NOMO-1 treated with dmso at 0.1 percent for 144 hours (cell line): ENCODE results near the gene AHCYL2.
"Not testable (repeated sequence)": the region's sequence is repeated elsewhere in the genome, so short reads cannot be mapped to it uniquely, and the experiment has no call there.

Experiments
- DNase-seq: peaks from one replicate; lab custom pipeline; 2025; ENCODE audit not compliant: unreplicated experiment; lab: John Stamatoyannopoulos, UW

Gene AHCYL2

DNA sequence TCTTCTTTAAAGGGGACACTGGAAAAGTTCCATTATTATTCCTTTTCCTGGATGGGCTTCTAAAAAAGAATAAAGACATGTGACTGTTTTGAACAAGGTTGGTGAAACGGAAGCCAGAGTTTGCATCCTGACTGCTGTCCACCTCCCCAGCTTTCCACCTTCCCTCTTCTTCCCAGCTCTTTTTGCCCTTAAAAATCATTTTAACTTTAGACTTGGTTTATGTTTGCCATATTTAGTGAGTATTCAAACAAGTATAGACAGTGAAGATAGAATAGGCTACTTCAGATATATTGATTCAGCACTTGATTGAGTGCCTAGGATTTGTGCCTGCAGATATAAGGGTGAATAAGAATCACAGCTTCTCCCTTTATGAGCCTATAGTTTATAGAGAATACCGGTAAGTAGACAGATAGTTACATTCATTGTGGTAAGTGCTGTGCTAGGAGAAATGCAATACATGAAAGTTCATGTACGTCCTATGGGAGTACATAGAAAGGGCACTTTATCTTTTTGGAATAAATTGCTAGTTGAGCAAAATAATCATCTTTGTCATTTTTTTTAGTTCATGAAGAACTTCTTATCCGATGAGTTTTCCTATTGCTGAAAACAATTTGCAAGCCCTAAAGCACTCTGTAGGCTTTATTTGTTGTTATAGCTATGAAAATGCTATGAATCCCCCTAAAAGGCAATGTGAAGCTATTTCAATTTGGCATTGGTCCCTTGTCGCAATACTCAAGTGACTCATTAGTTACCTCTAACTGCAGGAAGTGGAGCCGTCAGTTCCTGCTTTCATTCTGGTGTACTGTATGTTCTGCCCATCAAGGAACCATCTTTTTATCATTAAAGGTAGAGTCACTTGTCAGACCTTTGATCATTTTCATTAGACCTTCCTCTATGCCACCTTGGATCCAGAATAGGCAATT lies 152.2 kb downstream of the AHCYL2 start:
- no peak for DNase-seq

DNA sequence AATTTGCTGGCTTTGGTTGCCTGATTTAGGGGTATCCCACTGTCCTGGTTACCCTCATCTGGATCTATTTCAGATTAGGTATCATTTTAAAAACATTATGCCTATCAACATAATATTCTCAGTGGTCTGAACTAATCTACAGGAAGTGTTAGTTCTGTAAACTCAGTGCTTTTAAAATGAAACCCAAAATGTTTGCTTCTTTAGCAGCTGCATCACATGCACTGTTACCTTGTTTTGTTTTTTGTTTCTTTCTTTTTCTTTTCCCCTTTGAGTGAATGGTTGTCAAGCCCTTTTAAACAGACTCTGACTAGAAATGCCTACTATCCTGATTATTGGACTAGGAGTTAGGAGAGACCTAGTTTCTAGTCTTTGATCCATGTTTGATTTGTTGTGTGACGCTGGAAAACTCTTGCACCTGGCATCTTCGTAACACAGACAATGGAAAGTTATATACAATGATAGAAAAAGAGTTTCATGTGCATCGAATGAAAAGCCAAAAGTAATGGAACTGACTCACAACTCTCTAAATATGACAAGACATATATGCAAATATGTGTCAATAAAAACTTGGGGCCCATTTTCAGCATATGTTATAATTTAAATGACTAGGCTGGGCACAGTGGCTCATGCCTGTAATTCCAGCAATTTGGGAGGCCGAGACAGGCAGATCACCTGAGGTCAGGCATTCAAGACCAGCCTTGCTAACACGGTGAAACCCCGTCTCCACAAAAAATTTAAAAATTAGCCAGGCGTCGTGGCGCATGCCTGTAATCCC lies 157.1 kb downstream of the AHCYL2 start:
- no peak for DNase-seq

DNA sequence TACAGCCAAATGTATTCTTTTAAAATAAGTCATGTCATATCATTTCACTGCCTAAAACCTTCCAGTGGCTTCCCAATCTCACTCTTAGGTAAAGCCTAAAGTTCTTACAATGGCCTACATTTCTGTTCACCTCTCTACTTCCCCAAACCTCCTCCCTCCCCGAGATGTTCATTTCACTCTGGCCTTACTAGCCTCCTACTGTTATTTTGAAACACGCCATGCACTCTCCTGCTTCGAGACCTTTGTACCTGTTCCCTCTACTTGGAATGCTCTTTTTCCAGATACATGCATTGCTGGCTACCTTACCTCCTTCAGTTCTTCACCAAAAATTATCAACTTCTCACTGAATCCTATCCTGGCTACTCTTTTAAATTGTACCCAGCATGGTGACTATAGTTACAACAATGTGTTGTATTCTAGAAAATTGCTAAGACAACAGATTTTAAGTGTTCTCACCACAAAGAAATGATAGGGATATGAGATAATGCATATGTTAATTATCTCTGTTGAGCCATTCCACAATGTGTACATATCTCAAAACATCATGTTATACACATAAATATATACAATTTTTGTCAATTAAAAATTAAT lies 158.8 kb downstream of the AHCYL2 start:
- DNase-seq = no peak

DNA sequence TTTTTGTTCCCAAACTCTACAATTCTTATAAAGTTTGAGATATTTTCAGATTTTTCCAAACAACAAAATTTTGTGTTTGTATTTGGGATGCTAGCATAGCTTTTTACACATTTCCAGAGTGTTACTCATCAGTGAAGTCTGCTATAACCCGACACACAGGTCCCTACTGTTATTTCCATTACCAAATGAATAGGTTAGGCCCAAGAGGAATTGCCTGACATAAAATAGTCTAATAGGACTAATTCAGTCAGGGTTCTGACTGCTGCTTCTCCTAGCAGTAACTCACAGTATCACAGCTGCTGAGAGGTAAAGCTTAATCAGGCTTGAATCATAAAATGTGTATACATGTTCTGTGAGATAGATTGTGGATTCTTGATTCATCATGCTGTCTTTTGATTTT lies 160.3 kb downstream of the AHCYL2 start:
- DNase-seq = no peak

DNA sequence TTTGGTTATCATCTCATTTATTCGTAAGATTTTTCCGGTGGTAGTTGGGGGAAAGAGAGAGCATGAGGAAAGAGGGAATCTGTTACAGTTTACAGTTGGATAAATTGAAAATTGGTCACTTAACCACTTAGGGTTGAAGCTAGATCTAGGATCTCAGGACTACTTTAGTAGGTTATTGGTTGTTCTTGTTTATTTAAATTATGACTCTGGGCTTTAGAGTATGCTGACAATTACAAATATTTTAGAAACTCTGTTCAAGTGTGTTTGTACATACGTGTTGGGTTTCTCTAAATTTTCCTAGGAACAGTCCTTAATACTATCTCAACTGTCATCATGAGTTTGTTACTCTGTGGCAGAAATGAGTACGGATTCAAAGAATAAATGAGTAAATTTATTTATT lies 160.8 kb downstream of the AHCYL2 start:
- no peak for DNase-seq

DNA sequence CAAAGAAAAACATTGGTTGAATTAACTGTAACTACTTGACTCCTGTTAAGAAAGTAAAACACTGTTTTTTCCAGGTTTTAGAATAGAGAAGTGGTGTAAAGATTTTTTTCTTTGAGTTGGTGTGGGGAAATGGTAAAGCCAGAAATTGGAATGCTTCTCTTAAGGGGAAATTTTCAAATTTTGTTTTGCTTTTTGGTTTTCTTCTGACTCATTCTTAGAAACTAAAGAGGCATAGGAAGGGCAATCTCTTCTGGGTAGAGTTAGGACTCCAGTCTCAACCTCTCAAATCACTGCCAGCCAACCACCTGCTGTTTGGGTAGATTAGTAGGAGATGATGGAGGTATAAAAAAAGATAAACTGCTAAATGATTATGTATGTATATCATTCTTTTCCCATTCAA lies 161.7 kb downstream of the AHCYL2 start:
- DNase-seq = no peak

DNA sequence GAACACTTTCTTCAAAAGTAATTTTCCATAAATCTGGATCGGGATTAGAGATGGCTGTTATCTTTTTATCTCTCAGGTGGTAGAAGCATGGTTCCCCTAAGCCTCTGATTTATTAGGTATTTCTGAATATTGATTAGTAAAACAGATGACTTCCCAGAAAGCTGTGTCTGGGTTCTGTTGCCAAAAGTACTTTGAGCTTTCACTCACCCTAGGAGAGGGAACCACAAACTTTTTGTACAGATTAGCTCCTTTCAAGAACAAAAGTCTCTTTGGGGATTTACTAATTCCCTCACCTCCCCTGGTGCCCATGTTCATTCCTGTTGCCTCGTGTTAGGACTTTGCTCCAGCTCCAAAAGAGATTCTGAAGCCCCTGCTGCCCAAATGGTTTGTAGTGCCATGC lies 162.7 kb downstream of the AHCYL2 start:
- no peak for DNase-seq

DNA sequence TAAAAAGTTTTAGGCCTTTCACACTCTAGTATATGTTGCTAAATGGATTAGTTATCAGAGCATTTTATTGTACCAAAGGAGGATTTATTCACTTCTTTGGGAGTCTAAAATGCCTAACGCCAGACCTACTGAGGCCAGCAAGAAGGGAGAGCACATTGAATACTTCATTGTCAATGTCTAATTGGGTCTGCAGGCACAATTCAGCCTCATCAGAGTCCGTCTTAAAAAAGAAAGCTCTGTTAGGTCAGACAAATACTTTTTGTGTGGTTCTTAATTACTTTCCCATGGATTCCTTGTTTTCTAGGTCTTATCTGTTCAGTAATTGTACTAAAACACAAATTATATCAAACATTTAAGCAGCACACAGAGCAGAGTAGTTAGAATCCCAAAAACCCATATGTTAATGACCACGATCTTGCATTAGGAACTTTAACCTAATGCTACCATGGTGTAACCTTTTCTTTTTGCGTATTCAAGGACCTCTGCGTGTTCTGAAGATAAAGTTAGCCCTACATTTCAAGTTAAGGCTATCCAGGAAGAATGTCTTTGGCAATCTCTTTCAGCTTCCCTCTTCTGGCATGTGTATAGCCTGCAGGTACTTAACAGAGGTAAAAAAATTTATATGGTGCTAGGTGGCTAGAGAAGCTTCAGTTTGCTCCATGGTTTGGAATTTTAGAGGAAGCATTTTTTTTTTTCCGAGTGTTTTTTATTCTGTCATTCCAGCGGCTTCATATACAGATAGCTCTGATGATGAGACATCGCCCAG lies 163.7 kb downstream of the AHCYL2 start:
- DNase-seq = no peak

DNA sequence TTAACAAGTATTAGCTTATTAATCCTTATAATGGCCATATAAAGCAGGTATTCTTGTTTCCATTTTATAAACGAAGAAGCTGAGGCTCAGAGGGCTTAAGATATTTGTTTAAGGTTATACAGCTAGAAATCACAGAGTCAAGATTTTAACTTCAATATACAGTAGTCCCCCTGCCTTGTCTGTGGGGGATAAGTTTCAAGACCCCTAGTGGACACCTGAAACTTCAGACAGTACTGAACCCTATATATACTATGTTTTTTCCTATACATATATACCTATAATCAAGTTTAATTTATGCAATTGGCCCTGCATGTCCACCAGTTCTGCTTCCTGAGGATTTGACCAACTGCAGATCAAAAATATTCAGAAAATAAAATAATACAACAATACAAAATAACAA lies 165.0 kb downstream of the AHCYL2 start:
- no peak for DNase-seq

DNA sequence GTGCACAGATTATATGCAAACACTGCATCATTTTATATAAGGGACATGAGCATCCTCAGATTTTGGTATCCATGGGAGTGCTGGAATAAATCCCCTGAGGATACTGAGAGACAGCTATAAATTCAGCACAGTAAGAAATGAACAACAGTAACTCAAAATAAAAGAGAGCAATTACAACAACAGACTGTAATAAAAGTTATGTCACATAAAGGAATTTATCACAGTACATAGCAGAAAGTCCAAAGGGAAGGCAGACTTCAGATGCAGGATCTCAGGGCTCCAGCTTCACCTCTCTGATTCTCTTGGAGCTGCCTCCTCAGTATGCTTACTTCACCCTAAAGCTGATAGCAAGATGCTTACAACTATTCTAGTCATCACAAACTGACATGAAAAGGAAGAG lies 165.5 kb downstream of the AHCYL2 start:
- DNase-seq = no peak

DNA sequence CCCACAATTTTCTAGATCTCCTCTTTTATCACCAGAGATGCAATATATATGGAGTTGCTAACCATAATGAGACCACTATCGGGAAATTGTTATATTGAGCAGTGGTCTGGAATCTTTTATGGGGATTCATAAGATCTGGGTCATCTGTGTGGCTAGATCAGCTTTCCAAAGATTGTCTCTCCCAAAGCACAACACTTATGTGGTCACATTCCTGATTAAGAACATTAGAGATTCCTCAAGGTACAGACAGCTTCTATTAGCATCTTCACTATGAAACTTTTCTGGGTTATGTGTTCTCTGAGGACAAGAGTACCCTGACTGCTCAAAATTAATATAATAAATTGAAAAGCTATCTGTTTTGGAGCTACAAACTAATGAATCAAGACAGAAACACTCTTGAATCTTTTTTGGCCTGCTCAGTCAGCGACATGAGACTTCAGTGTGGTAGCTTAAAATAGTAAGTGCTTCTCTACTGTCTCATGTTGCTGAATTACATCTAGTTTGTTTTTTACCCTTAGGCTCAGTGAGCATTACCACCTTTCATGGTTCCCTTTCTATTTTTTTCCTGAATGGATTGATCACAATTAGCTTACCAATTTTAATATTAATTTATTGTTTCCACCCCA lies 166.8 kb downstream of the AHCYL2 start:
- no peak for DNase-seq

DNA sequence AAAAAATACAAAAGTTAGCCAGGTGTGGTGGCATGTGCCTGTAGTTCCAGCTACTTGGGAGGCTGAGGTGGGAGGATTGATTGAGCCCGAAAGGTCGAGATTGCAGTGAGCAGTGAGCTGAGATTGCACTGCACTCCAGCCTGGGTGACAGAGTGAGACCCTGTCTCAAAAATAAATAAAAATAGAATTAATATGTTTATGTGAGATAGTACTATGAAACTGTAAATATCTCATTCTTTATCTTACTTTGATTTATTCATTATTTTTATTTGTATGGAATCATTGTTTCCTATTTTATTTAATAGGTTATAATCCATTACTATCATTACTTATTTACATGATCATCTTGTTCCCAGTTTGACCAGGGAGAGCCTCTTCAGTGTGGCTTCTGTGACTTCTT lies 168.4 kb downstream of the AHCYL2 start:
- no peak for DNase-seq

DNA sequence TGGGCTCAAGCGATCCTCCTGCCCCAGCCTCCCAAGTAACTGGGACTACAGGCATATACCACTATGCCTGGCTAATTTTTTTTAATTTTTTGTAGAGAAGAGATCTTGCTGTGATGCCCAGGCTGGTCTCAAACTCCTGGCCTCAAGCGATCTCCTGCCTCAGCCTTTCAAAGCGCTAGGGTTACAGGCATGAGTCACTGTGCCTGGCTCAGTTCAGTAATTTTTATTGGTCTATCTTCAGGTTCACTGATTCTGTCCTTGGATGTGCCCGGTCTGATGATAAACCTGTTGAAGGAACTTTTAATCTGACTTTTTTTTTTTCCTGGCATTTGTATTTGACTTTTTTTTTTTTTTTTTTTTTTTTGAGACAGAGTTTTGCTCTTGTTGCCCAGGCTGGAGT lies 169.3 kb downstream of the AHCYL2 start:
- no peak for DNase-seq

DNA sequence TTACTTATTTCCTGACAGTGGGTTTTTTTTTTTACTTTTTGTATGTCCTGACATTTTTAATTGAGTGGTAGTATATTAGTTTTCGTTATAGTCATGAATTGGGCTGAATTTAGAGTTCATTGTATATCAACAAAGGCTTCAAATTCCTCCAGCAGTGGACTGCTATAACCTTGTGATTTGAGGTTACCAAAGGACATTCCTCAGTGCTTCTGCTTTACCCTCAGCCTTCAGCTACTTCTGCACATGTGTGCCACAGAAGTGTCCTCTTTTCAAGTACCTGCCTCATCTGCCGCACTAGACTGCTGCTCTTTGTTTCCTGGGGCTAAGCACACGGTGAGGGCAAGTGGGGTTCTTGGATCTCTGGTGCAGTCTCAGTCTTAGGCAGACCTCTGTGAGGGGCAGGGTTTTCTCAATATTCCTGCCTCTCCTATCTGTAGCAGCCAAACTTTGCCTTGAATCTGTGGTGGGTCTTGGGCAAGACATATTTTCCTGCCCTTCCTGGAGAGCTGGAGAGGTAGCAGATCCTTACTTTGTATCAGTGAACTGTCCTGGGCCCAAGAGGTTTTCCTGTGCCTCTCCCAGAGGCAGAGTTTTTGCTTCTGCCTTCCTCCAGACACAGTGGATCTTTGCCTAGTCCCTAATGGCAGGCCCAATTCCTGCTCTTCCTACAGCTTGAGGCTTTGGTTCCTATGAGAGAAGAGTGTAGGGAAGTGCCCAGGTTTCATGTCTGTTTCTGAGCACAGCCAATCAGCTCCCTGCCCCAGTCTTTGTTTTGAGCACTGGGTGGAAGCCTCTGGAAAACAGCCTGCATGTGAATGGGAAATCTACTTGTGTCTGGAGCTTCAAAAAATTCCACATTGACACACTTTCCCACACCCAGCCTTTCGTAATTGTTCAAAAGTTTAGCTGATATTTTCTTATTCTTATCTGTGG lies 170.4 kb downstream of the AHCYL2 start:
- DNase-seq = no peak

DNA sequence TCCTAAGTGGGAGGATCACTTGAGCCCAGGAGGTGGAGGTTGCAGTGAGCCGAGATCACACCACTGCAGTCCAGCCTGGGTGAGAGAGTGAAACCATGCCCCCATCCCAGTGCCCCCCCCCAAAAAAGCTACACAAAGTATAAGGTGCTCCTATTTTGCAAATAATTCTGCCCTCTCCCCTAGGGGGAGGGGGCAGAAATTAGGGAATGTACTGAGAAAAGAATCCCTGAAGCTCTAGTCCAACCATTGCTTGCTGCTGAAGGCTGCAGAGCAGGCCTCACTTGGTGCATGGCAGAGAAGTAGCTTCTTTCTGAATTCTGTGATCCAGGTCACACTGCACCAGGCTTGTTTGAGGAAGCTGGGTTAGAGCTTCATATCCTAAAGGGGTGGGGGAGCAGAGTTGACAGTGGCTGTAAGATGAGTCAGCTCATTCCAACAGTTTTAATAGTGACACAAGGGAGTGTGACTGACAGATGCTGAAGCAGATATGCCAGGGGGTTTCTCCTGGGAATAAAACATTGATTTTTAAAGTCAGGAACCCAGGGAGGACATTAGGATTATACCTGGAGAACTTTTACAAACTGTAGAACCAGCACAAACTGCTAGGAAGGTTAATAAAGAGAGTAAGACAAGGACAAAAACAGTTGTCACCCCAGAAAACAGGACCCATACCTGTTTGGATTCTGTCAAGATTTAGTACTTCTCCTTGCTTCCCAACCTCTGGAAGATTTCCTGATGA lies 176.6 kb downstream of the AHCYL2 start:
- DNase-seq = peak; percentile 45

DNA sequence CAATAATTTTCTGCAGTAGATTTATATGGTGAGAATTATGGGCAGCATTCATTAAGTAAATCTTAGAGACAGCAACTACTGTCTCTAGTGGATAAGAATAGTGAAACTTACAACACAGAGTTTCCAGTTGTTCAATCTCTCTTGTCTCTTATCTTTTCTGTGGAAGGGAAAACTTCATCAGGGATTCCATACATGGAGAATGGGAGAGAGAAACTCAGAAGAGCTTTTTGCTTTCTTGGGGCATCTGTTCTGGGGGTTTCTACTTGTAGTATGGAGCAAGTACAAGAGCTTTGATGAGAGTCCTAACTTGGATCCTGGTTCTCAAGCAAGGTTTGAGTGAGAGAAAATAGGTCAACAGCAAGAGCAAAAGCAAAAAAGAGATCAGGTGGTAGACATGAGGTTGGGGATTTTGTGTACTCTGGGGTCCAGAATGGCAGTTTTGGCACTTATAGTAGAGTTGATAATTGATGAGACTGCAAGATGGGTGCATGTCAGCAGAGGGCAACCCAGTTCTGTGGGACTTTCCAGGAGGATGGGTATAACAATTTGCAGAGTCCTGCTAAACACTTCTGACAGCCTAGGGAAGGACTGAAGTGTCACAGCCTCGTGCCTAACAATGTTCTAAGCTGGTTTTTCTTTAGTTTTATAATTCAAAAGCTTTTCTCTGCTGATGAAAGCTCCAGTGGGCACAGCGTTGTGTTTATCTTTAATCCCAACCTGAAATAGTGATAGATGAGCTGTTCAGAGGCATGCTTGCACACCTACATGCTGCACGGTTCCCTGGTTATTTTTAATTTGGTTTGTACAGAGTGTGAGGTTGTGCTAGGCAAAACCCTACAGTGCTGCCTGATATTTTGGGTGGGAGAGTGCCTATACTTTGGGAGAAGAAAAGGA lies 177.4 kb downstream of the AHCYL2 start:
- no peak for DNase-seq

DNA sequence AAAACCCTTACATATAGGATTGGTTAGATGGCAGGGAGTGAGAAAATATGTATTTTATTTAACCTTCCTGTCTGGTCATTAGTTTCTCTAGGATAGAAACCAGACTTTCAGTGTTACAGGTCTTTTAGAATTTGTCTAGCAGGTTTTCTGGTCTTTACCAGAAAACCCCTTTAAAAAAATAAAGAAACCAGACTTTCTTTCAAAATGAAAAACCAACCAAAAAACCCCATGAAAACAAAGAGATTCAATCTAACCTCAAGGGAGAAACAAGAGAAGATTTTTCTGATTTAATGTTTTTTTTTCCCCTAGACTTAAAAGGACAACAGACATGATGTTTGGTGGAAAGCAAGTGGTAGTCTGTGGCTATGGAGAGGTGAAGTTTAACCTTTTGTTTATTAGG lies 180.7 kb downstream of the AHCYL2 start:
- DNase-seq = no peak

DNA sequence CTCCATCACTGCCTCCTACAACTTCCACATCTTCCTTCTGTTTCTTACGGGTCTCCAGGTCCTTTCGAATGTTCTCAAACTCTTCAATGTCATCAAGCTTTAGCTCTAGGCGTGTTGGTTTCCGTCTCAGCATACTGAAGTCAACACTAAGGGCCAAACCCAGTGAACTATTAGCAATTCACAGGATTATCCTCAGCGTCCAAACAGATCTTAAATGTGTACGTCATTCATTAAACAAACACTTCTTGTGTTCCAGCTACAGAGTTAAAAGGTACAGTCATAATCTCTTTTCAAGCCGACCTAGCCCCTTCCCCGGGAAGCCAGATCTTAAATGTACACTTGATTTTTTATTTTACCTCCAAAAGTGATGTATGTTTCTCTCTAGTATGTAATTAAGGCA lies 185.4 kb downstream of the AHCYL2 start:
- not testable (repeated sequence) for DNase-seq
